Right lobe of liver (tissue), 6 donors: ENCODE data around the gene SLFN5. TPM values are rescaled to one million over a fixed set of nuclear protein-coding genes. Genes with fewer than 3 reads are reported as not detected.
"Not testable (repeated sequence)": the region's sequence is repeated elsewhere in the genome, so short reads cannot be mapped to it uniquely, and the experiment has no call there.

Experiments used
- ATAC-seq, 4 donors: fragments of 200-7000 bp; cut with Tn5 transposase; one replicate each; pipeline ENCODE4 v1.9.1; 2020; ENCODE audit warnings: mild to moderate bottlenecking in 4 of 4, moderate library complexity in 4 of 4
- DNase-seq, 3 donors: peaks; one replicate each; pipeline ENCODE4 v3.0.0-alpha.2; 2020
- H3K27ac ChIP-seq, 3 donors: fragments of 200-600 bp; one replicate each; pipeline ENCODE4 v1.8.0; 2022
- H3K27me3 ChIP-seq, 2 donors: fragments of 200-600 bp; one replicate each; pipeline ENCODE4 v1.8.0; 2022
- H3K36me3 ChIP-seq, 4 donors: fragments of 200-600 bp; sonication (generic) in 1 of 4; one replicate each; pipeline versions ENCODE4 v1.5.1 to v1.8.0; 2017 to 2022; ENCODE audit warnings: control low read depth in 1 of 4
- H3K4me1 ChIP-seq, 4 donors: fragments of 200-600 bp; sonication (generic) in 1 of 4; one replicate each; pipeline versions ENCODE4 v1.5.1 to v1.8.0; 2017 to 2022; ENCODE audit warnings: control low read depth in 1 of 4
- H3K4me3 ChIP-seq, 3 donors: fragments of 200-600 bp; one replicate each; pipeline ENCODE4 v1.8.0; 2022
- H3K9me3 ChIP-seq, 4 donors: fragments of 200-600 bp; sonication (generic) in 1 of 4; one replicate each; pipeline versions ENCODE4 v1.5.1 to v1.8.0; 2017 to 2022; ENCODE audit warnings: control low read depth in 1 of 4
- CTCF ChIP-seq, 4 donors: fragments of 200-600 bp in 3 of 4; fragments of 450-650 bp in 1 of 4; IDR thresholded peaks; one replicate each; pipeline versions ENCODE4 v1.5.1 to v1.8.0; 2016 to 2022; ENCODE audit warnings: antibody characterized with exemption in 4 of 4, mild to moderate bottlenecking in 2 of 4
- POLR2A ChIP-seq: fragments of 450-650 bp; IDR thresholded peaks from one replicate; pipeline ENCODE4 v1.6.1; 2017; ENCODE audit warnings: antibody characterized with exemption, mild to moderate bottlenecking
- WGBS: methylation state at CpG from one replicate; pipeline ENCODE4 v1.1.6; 2018; ENCODE audit warnings: low coverage, low lambda C conversion rate; ENCODE audit not compliant: insufficient coverage; ENCODE audit errors: missing lambda C conversion rate; 5-methylcytosine and 5-hydroxymethylcytosine counted together
- intact Hi-C, 2 donors: fragments of 100-400 bp; cut with DNase I; formaldehyde crosslinking; loops; one replicate each; pipeline versions ENCODE4 v1.11.2 to v1.14.1; 2022
- total RNA-seq, 6 experiments: library from RNA; depleted of rRNA in 2 of 6; stranded (reverse); fragments of >200 nt in 2 of 6; fragmentation: NEBNext Ultra II Directional in 3 of 6; extraction: Animal tissue kit (Norgen Biotek cat#: 25700) in 3 of 6; gene quantifications; one replicate each; pipeline versions ENCODE4 v1.1.0 to v1.2.4, GENCODE V29; 2016 to 2023
- donor health status: DM: no; HTN: yes; CAD: no.
- donor health status: DM: no; HTN: no; CAD: no.
- donor health status: DM: no; HTN: no; CAD: no.
- donor health status: DM: no; HTN: yes; CAD: no.
- donor health status: DM: no; HTN: yes; CAD: no.

SLFN5 gene
- total RNA-seq, 6 experiments from 2014 or later, result 4.9 to 7.9 (median 5.5) TPM

GRCh38 chr17:35257208-35257659, 14.4 kb downstream of the SLFN5 start:
- peak in 3 of 4 donors; percentile 14 to 54 (median 31) for ATAC-seq
- Histone ChIP-seq H3K27ac (no peak overlapping the region), H3K4me1 (peaks cover 0 to 20% (median 10%) of the 10 kb centered on the region in 4 donors), H3K27me3 (no peaks in the 10 kb centered on the region), H3K9me3 (no peaks in the 10 kb centered on the region), H3K4me3 (no peak overlapping the region), H3K36me3 (no peaks in the 10 kb centered on the region)
- peak in 1 of 3 donors; percentile 61 for DNase-seq
- TF ChIP-seq CTCF (IDR thresholded peaks at IDR 0.05), result no peak
- no peak for TF ChIP-seq POLR2A
- WGBS, result 30% methylated on average over 4 of the region's 4 CpGs
- intact Hi-C loops, result no loop called here

GRCh38 chr17:35259001-35259400, 16.1 kb downstream of the SLFN5 start:
- ATAC-seq (no peak), DNase-seq (no peak)
- no peak overlapping the region for H3K4me3 ChIP-seq
- H3K9me3 ChIP-seq, result no peaks in the 10 kb centered on the region
- peaks cover 0 to 17% (median 7%) of the 10 kb centered on the region in 4 donors for H3K4me1 ChIP-seq
- TF ChIP-seq POLR2A (no peak), CTCF (IDR thresholded peaks at IDR 0.05) (no peak)
- H3K36me3 ChIP-seq, result peaks cover 0 to 3% (median 0%) of the 10 kb centered on the region in 4 donors
- intact Hi-C loops, result no loop called here
- WGBS, result 85% methylated on average over 6 of the region's 6 CpGs
- H3K27ac ChIP-seq, result no peak overlapping the region
- no peaks in the 10 kb centered on the region for H3K27me3 ChIP-seq

- Histone ChIP-seq H3K9me3 (no peaks in the 10 kb centered on the region), H3K27ac (no peak overlapping the region), H3K4me1 (no peaks in the 10 kb centered on the region), H3K27me3 (no peaks in the 10 kb centered on the region), H3K36me3 (peaks cover 0 to 3% (median 0%) of the 10 kb centered on the region in 4 donors), H3K4me3 (no peak overlapping the region)
- intact Hi-C loops, result no loop called here
- no peak for TF ChIP-seq CTCF (IDR thresholded peaks at IDR 0.05)
- no peak for TF ChIP-seq POLR2A
- no peak for ATAC-seq
- DNase-seq, result no peak
- 70% methylated on average over 5 of the region's 5 CpGs for WGBS
These were observed 22.2 kb downstream of the SLFN5 start for GRCh38 chr17:35265071-35265470.

- H3K9me3 ChIP-seq, result no peaks in the 10 kb centered on the region
- no peak overlapping the region for H3K4me3 ChIP-seq
- TF ChIP-seq POLR2A (no peak), CTCF (IDR thresholded peaks at IDR 0.05) (no peak)
- no peaks in the 10 kb centered on the region for H3K27me3 ChIP-seq
- ATAC-seq, result no peak
- WGBS, result 90% methylated on average over 11 of the region's 11 CpGs
- H3K27ac ChIP-seq, result no peak overlapping the region
- no peaks in the 10 kb centered on the region for H3K4me1 ChIP-seq
- intact Hi-C loops, result no loop called here
- no peak for DNase-seq
- H3K36me3 ChIP-seq, result peaks cover 0 to 3% (median 0%) of the 10 kb centered on the region in 4 donors
These were observed 22.8 kb downstream of the SLFN5 start for GRCh38 chr17:35265566-35266141.

- WGBS, result 55% methylated on average over 6 of the region's 13 CpGs
- H3K27me3 ChIP-seq, H3K4me1 ChIP-seq, H3K36me3 ChIP-seq, DNase-seq, H3K4me3 ChIP-seq, H3K9me3 ChIP-seq, ATAC-seq, H3K27ac ChIP-seq, intact Hi-C loops: not testable (repeated sequence)
These were observed 31.5 kb downstream of the SLFN5 start for GRCh38 chr17:35274167-35275066.

GRCh38 chr17:35278454-35278853, 35.6 kb downstream of the SLFN5 start:
- DNase-seq, H3K27ac ChIP-seq, H3K36me3 ChIP-seq, H3K9me3 ChIP-seq, intact Hi-C loops, H3K27me3 ChIP-seq, H3K4me1 ChIP-seq, H3K4me3 ChIP-seq, ATAC-seq: not testable (repeated sequence)
- WGBS, result 62% methylated on average over 2 of the region's 6 CpGs

- H3K9me3 ChIP-seq, H3K4me3 ChIP-seq, intact Hi-C loops, ATAC-seq, H3K27me3 ChIP-seq, DNase-seq, H3K36me3 ChIP-seq, H3K27ac ChIP-seq, H3K4me1 ChIP-seq: not testable (repeated sequence)
- WGBS, result no CpG with 5 or more reads among the region's 29 CpGs
These were observed 36.0 kb downstream of the SLFN5 start for GRCh38 chr17:35278876-35279275.
